OCI-LY1 (cell line): Measurements from ENCODE around the gene SP140.

Experiments used
- H2AFZ ChIP-seq: fragments of 200-600 bp; sonication (generic), shearing (Covaris generic); 2 replicates; pipeline ENCODE4 v1.6.0; 2014; ENCODE audit warnings: antibody characterized with exemption, mild to moderate bottlenecking, low read length
- H3F3A ChIP-seq: fragments of 200-600 bp; sonication (generic), shearing (Covaris generic); 2 replicates; pipeline ENCODE4 v1.6.0; 2014; ENCODE audit warnings: mild to moderate bottlenecking, antibody characterized with exemption, low read length, moderate library complexity; ENCODE audit not compliant: insufficient read depth
- H3K27ac ChIP-seq: fragments of 200-600 bp; sonication (generic); 2 replicates; pipeline ENCODE4 v1.5.1; 2014; ENCODE audit warnings: low read length, mixed run types, mild to moderate bottlenecking, low read depth; ENCODE audit not compliant: poor library complexity, severe bottlenecking
- H3K27me3 ChIP-seq: fragments of 200-600 bp; sonication (generic); 2 replicates; pipeline ENCODE4 v1.6.0; 2014; ENCODE audit warnings: antibody characterized with exemption, mild to moderate bottlenecking, low read length, moderate library complexity; ENCODE audit not compliant: insufficient read depth
- H3K36me3 ChIP-seq: fragments of 200-600 bp; sonication (generic); 2 replicates; pipeline ENCODE4 v1.6.1; 2014; ENCODE audit warnings: mild to moderate bottlenecking, antibody characterized with exemption, low read length, moderate library complexity, mixed read lengths; ENCODE audit not compliant: insufficient read depth
- H3K4me1 ChIP-seq: fragments of 200-600 bp; sonication (generic); 2 replicates; pipeline ENCODE4 v1.5.1; 2014; ENCODE audit warnings: mild to moderate bottlenecking, low read length, moderate library complexity; ENCODE audit not compliant: insufficient read depth, severe bottlenecking
- H3K4me2 ChIP-seq: fragments of 200-600 bp; sonication (generic), shearing (Covaris generic); 2 replicates; pipeline ENCODE4 v1.6.1; 2014; ENCODE audit warnings: low read length
- H3K4me3 ChIP-seq: fragments of 200-600 bp; sonication (generic); 2 replicates; pipeline ENCODE4 v1.5.1; 2014; ENCODE audit warnings: low read length, low read depth, mild to moderate bottlenecking, mixed read lengths; ENCODE audit not compliant: poor library complexity, severe bottlenecking
- H3K79me2 ChIP-seq: fragments of 200-600 bp; shearing (Covaris generic); 2 replicates; pipeline ENCODE4 v1.6.1; 2016; ENCODE audit warnings: mixed run types, low read length, mixed read lengths; ENCODE audit not compliant: insufficient read depth
- H3K9ac ChIP-seq: fragments of 200-600 bp; sonication (generic), shearing (Covaris generic); 2 replicates; pipeline ENCODE4 v1.6.1; 2014; ENCODE audit warnings: mild to moderate bottlenecking, low read length, mixed read lengths
- H3K9me2 ChIP-seq: fragments of 200-600 bp; sonication (generic), shearing (Covaris generic); 2 replicates; pipeline ENCODE4 v1.6.1; 2014; ENCODE audit warnings: low read depth, mild to moderate bottlenecking, low read length, mixed read lengths
- H3K9me3 ChIP-seq: fragments of 200-600 bp; shearing (Covaris generic); 2 replicates; pipeline ENCODE4 v1.6.1; 2014; ENCODE audit warnings: low read length, mixed read lengths
- H4K20me1 ChIP-seq: fragments of 200-600 bp; sonication (generic), shearing (Covaris generic); 2 replicates; pipeline ENCODE4 v1.6.0; 2016; ENCODE audit warnings: mild to moderate bottlenecking, low read length; ENCODE audit not compliant: insufficient read depth
- EZH2 ChIP-seq: fragments of 200-600 bp; sonication (generic), shearing (Covaris generic); IDR thresholded peaks from 2 replicates; pipeline ENCODE4 v1.8.0; 2017; ENCODE audit warnings: borderline replicate concordance, mixed run types, mild to moderate bottlenecking, antibody characterized with exemption, low read length, moderate library complexity, mixed read lengths
- TF ChIP-seq, protein P1 (sequence below): fragments of 200-600 bp; sonication (generic), shearing (Covaris generic); IDR thresholded peaks from 2 replicates; pipeline ENCODE4 v1.5.1; 2017; ENCODE audit warnings: mild to moderate bottlenecking, antibody characterized with exemption, low read length, moderate library complexity, mixed read lengths

SP140 gene

DNA sequence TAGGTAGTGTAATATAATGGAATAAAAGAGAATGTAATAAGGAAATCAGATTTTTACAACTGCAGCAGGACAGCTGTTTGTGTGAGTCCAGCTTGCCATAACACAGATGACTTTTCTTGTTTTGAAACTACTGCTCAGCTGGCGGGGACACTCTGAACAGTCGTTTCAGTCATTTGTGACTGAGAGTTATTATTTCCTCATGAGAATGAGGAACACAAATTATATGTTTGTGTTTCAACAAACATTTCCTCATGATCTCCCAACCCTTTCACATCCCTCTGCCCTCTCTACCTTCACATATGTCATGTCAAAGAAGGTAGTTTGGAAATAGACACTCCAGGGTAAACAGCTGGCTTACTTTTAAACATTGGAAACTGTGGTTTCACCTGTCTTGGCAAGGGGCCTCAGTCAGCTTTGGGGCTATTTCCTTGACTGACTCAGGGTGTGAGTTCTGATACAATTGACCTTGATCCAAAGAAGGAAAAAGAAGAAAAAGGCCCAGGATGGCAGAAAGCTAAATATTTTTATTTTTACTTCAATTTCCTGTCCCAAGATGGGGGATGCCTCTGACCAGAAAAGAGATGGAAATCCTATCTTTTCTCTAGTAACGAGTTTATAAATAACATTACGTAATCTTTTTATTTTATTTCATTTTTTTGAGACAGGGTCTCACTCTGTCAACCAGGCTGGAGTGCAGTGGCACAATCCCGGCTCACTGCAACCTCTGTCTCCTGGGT lies 102.0 kb downstream of the SP140 start:
- no peak for TF ChIP-seq EZH2
- TF ChIP-seq, protein P1, sequence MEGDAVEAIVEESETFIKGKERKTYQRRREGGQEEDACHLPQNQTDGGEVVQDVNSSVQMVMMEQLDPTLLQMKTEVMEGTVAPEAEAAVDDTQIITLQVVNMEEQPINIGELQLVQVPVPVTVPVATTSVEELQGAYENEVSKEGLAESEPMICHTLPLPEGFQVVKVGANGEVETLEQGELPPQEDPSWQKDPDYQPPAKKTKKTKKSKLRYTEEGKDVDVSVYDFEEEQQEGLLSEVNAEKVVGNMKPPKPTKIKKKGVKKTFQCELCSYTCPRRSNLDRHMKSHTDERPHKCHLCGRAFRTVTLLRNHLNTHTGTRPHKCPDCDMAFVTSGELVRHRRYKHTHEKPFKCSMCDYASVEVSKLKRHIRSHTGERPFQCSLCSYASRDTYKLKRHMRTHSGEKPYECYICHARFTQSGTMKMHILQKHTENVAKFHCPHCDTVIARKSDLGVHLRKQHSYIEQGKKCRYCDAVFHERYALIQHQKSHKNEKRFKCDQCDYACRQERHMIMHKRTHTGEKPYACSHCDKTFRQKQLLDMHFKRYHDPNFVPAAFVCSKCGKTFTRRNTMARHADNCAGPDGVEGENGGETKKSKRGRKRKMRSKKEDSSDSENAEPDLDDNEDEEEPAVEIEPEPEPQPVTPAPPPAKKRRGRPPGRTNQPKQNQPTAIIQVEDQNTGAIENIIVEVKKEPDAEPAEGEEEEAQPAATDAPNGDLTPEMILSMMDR = no peak
- H3K4me2 ChIP-seq = peak overlapping the region; percentile 75
- peak overlapping the region; percentile 88 for H3K27ac ChIP-seq
- no peak overlapping the region for H2AFZ ChIP-seq
- peaks cover 21% of the 10 kb centered on the region for H3K79me2 ChIP-seq
- no peaks in the 10 kb centered on the region for H3K9me2 ChIP-seq
- H3K27me3 ChIP-seq = no peaks in the 10 kb centered on the region
- H3K9ac ChIP-seq = peak overlapping the region; percentile 64
- H3K4me1 ChIP-seq = peaks cover 57% of the 10 kb centered on the region
- peaks cover 29% of the 10 kb centered on the region for H3K36me3 ChIP-seq
- H3K4me3 ChIP-seq = peak overlapping the region; percentile 64
- H4K20me1 ChIP-seq = no peaks in the 10 kb centered on the region
- H3F3A ChIP-seq = no peaks in the 10 kb centered on the region
- no peaks in the 10 kb centered on the region for H3K9me3 ChIP-seq

GRCh38 chr2:230328155-230328458 lies 102.6 kb downstream of the SP140 start:
- Histone ChIP-seq H3K9me2 (no peaks in the 10 kb centered on the region), H3K4me3 (peak overlapping the region; percentile 64), H3K4me2 (peak overlapping the region; percentile 75), H3K27me3 (no peaks in the 10 kb centered on the region), H3F3A (no peaks in the 10 kb centered on the region), H3K27ac (peak overlapping the region; percentile 88), H2AFZ (no peak overlapping the region), H3K79me2 (peaks cover 24% of the 10 kb centered on the region), H3K9ac (peak overlapping the region; percentile 64), H3K36me3 (peaks cover 34% of the 10 kb centered on the region), H3K9me3 (no peaks in the 10 kb centered on the region), H3K4me1 (peaks cover 57% of the 10 kb centered on the region), H4K20me1 (no peaks in the 10 kb centered on the region)
- no peak for TF ChIP-seq EZH2
- TF ChIP-seq, protein P1 = no peak

GRCh38 chr2:230329946-230330605 lies 104.5 kb downstream of the SP140 start:
- Histone ChIP-seq H2AFZ (no peak overlapping the region), H3K4me3 (no peak overlapping the region), H3F3A (no peaks in the 10 kb centered on the region), H3K9ac (no peak overlapping the region), H3K79me2 (peaks cover 24% of the 10 kb centered on the region), H3K9me3 (no peaks in the 10 kb centered on the region), H3K36me3 (peaks cover 47% of the 10 kb centered on the region), H3K27ac (no peak overlapping the region), H3K4me1 (peaks cover 42% of the 10 kb centered on the region), H3K27me3 (no peaks in the 10 kb centered on the region), H3K4me2 (no peak overlapping the region), H3K9me2 (no peaks in the 10 kb centered on the region), H4K20me1 (no peaks in the 10 kb centered on the region)
- TF ChIP-seq, protein P1 = no peak
- TF ChIP-seq EZH2 = no peak
